Hepatocyte (in vitro differentiated cells): ENCODE results near the gene CPS1. TPM values are rescaled to one million over a fixed set of nuclear protein-coding genes. Genes with fewer than 3 reads are reported as not detected.

ENCODE experiments used
- DNase-seq: peaks from one replicate; pipeline ENCODE4 v3.0.0-alpha.2; 2016; ENCODE audit warnings: low spot score
- H2AFZ ChIP-seq: fragments of 200-600 bp; sonication (generic); 2 replicates; pipeline ENCODE4 v1.6.0; 2016; ENCODE audit warnings: antibody characterized with exemption, mild to moderate bottlenecking
- H3K27ac ChIP-seq: fragments of 200-600 bp; sonication (generic); 2 replicates; pipeline ENCODE4 v1.5.1; 2016; ENCODE audit warnings: mild to moderate bottlenecking
- H3K27me3 ChIP-seq: fragments of 200-600 bp; sonication (generic); 2 replicates; pipeline ENCODE4 v1.6.1; 2016
- H3K36me3 ChIP-seq: fragments of 200-600 bp; sonication (generic); replicated peaks from 2 replicates; pipeline ENCODE4 v1.5.1; 2016; ENCODE audit warnings: low read depth; ENCODE audit not compliant: insufficient read depth
- H3K4me1 ChIP-seq: fragments of 200-600 bp; sonication (generic); 2 replicates; pipeline ENCODE4 v1.5.1; 2016; ENCODE audit warnings: mild to moderate bottlenecking, moderate library complexity; ENCODE audit not compliant: insufficient read depth
- H3K4me2 ChIP-seq: fragments of 200-600 bp; sonication (generic); 2 replicates; pipeline ENCODE4 v1.6.0; 2016
- H3K4me3 ChIP-seq: fragments of 200-600 bp; sonication (generic); 2 replicates; pipeline ENCODE4 v1.5.1; 2016; ENCODE audit warnings: mild to moderate bottlenecking
- H3K79me2 ChIP-seq: fragments of 200-600 bp; sonication (generic); 2 replicates; pipeline ENCODE4 v1.6.0; 2017; ENCODE audit warnings: mild to moderate bottlenecking
- H3K9me2 ChIP-seq: fragments of 200-600 bp; sonication (generic); replicated peaks from 2 replicates; pipeline ENCODE4 v1.6.0; 2017; ENCODE audit warnings: mild to moderate bottlenecking; ENCODE audit not compliant: insufficient read depth
- H3K9me3 ChIP-seq: fragments of 200-600 bp; sonication (generic); 2 replicates; pipeline ENCODE4 v1.5.1; 2016; ENCODE audit warnings: low read depth, mild to moderate bottlenecking
- H4K20me1 ChIP-seq: fragments of 200-600 bp; sonication (generic); 2 replicates; pipeline ENCODE4 v1.6.0; 2016; ENCODE audit warnings: mild to moderate bottlenecking; ENCODE audit not compliant: insufficient read depth, poor library complexity, severe bottlenecking
- CTCF ChIP-seq: fragments of 200-600 bp; sonication (generic); IDR thresholded peaks from 2 replicates; pipeline ENCODE4 v1.5.1; 2016; ENCODE audit warnings: antibody characterized with exemption, mild to moderate bottlenecking; ENCODE audit not compliant: poor library complexity
- EZH2 ChIP-seq: fragments of 200-600 bp; sonication (generic); IDR thresholded peaks from 2 replicates; pipeline ENCODE4 v1.6.1; 2016; ENCODE audit warnings: antibody characterized with exemption, mild to moderate bottlenecking, borderline replicate concordance
- EZH2phosphoT487 ChIP-seq: fragments of 200-600 bp; sonication (generic); IDR thresholded peaks from one replicate; pipeline ENCODE4 v1.6.1; 2018; ENCODE audit warnings: antibody characterized with exemption, mild to moderate bottlenecking, low read depth, moderate library complexity; ENCODE audit not compliant: unreplicated experiment, severe bottlenecking
- WGBS: methylation state at CpG from one replicate; pipeline ENCODE4 v1.1.6; 2016; ENCODE audit warnings: low lambda C conversion rate; ENCODE audit errors: missing lambda C conversion rate; 5-methylcytosine and 5-hydroxymethylcytosine counted together
- polyA plus RNA-seq: library from polyadenylated mRNA; unstranded; fragments of >200 nt; fragmentation: Nextera tagmentation; extraction: Ambion mirVana; gene quantifications from 2 replicates; pipeline ENCODE4 v1.2.1, GENCODE V29; 2016
- total RNA-seq: library from RNA; depleted of rRNA; stranded (reverse); fragments of >200 nt; gene quantifications from 2 replicates; pipeline ENCODE4 v1.2.3, GENCODE V29; 2014

Gene CPS1
- total and polyA plus RNA-seq, 2 experiments from 2014 or later, result 239 to 587 TPM

GRCh38 chr2:210623506-210623905, 67.1 kb downstream of the CPS1 start:
- H3K4me3 ChIP-seq, result no peak overlapping the region
- H2AFZ ChIP-seq, result no peak overlapping the region
- H3K36me3 ChIP-seq, result no peaks in the 10 kb centered on the region
- no peaks in the 10 kb centered on the region for H3K79me2 ChIP-seq
- H3K27ac ChIP-seq, result no peak overlapping the region
- no peaks in the 10 kb centered on the region for H3K9me3 ChIP-seq
- no peaks in the 10 kb centered on the region for H3K27me3 ChIP-seq
- WGBS, result 84% methylated on average over 4 of the region's 4 CpGs
- TF ChIP-seq EZH2phosphoT487, result no peak
- TF ChIP-seq CTCF, result no peak
- no peak for TF ChIP-seq EZH2
- no peaks in the 10 kb centered on the region for H3K4me1 ChIP-seq
- no peaks in the 10 kb centered on the region for H3K9me2 ChIP-seq
- H4K20me1 ChIP-seq, result no peaks in the 10 kb centered on the region
- DNase-seq, result no peak
- no peak overlapping the region for H3K4me2 ChIP-seq

GRCh38 chr2:210626849-210627248, 70.5 kb downstream of the CPS1 start:
- no peaks in the 10 kb centered on the region for H3K79me2 ChIP-seq
- H4K20me1 ChIP-seq, result no peaks in the 10 kb centered on the region
- no peaks in the 10 kb centered on the region for H3K9me3 ChIP-seq
- H3K9me2 ChIP-seq, result no peaks in the 10 kb centered on the region
- no peak overlapping the region for H3K4me3 ChIP-seq
- TF ChIP-seq EZH2, result no peak
- no peak for TF ChIP-seq EZH2phosphoT487
- TF ChIP-seq CTCF, result no peak
- H3K27me3 ChIP-seq, result no peaks in the 10 kb centered on the region
- no peaks in the 10 kb centered on the region for H3K36me3 ChIP-seq
- no peak overlapping the region for H3K4me2 ChIP-seq
- 72% methylated on average over 4 of the region's 4 CpGs for WGBS
- H2AFZ ChIP-seq, result no peak overlapping the region
- DNase-seq, result no peak
- no peaks in the 10 kb centered on the region for H3K4me1 ChIP-seq
- H3K27ac ChIP-seq, result no peak overlapping the region

- DNase-seq, result no peak
These were observed 74.6 kb downstream of the CPS1 start for GRCh38 chr2:210630873-210631560.

More at GRCh38 chr2:210630873-210631560, 74.6 kb downstream of the CPS1 start:
- no peak overlapping the region for H2AFZ ChIP-seq
- WGBS, result 55% methylated on average over 5 of the region's 5 CpGs
- H3K27me3 ChIP-seq, result no peaks in the 10 kb centered on the region
- no peaks in the 10 kb centered on the region for H3K36me3 ChIP-seq
- H3K9me3 ChIP-seq, result no peaks in the 10 kb centered on the region
- H3K27ac ChIP-seq, result no peak overlapping the region
- no peak overlapping the region for H3K4me2 ChIP-seq
- H3K4me3 ChIP-seq, result no peak overlapping the region
- no peaks in the 10 kb centered on the region for H3K9me2 ChIP-seq
- H3K4me1 ChIP-seq, result no peaks in the 10 kb centered on the region
- H3K79me2 ChIP-seq, result no peaks in the 10 kb centered on the region
- no peaks in the 10 kb centered on the region for H4K20me1 ChIP-seq
- TF ChIP-seq EZH2phosphoT487 (no peak), EZH2 (no peak), CTCF (no peak)
